ENCODE results near the gene APBB1.

DNA sequence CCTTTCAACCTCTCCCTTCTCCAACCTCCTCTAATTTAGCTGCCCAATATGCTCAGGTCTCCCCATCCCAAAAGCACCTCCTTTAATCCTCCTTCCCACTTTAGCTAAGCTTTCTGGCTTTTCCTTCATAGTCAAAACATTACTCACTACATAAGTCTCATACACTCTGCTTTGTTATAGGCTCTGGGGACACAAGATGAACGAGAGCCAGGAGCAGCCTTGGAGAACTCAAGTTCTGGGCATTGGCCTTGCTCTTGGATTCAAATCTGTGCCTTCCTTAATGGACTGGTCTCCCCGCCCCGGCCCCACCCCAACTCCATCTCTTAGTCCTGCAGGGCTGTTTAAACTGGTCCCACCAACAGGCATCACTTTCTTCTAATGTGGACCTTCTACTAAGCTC, 33.3 kb upstream of the APBB1 start:
- TF ChIP-seq, protein P1, sequence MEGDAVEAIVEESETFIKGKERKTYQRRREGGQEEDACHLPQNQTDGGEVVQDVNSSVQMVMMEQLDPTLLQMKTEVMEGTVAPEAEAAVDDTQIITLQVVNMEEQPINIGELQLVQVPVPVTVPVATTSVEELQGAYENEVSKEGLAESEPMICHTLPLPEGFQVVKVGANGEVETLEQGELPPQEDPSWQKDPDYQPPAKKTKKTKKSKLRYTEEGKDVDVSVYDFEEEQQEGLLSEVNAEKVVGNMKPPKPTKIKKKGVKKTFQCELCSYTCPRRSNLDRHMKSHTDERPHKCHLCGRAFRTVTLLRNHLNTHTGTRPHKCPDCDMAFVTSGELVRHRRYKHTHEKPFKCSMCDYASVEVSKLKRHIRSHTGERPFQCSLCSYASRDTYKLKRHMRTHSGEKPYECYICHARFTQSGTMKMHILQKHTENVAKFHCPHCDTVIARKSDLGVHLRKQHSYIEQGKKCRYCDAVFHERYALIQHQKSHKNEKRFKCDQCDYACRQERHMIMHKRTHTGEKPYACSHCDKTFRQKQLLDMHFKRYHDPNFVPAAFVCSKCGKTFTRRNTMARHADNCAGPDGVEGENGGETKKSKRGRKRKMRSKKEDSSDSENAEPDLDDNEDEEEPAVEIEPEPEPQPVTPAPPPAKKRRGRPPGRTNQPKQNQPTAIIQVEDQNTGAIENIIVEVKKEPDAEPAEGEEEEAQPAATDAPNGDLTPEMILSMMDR (conservative IDR thresholded peaks at IDR 0.05): no peak
- no peak for TF ChIP-seq ZFX (IDR thresholded peaks at IDR 0.05)

All from C4-2B (cell line).